Measurements from ENCODE around the gene FAM53B.
A peak's percentile ranks its signal among the peaks of the same experiment; 100 is the strongest.

FAM53B gene

DNA sequence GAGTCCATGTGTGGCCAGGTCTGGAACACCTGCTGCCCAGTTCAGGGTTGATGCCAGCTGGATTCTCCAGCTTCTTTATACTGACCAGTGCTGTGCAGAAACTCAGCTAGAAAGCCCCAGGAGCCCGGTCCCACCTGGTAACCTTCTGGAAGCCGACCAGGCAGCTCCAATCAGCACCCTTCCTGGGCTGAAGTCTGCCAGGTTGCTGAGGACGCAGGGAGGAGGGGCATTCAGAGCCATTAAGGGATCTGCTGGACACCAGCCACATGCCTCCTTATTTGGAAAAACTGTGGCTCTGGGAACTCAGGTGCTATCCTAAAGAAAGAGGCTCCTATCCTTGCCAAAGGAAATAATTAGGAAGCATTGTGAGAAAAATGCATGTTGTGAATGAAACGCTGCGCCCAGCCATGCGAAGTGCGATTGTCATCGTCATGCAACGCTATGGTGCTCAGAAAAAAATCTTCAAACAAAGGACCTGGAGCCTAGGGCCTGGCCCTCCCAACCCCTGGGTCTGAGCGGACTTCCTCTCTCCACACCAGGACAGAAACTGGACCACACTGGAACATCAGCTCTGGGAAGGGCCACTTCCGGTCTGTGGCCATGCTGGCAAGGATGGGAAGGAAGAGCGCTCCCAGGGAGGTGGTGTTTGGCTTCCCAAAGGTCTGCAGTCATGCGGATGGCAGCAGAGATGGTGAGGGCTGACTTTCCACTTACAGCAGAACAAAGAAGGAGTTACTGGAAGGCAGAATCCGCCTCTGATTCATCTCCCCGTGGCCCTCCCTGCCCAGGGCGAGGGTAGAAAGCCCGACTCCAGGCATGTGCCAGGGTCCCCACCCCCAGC is 90.1 kb downstream of the FAM53B start:
- no peaks in the 10 kb centered on the region for H3K9me3 ChIP-seq (ENCODE audit: control insufficient read depth, low read length)
- no peak overlapping the region for H3K4me2 ChIP-seq (ENCODE audit: low read length, poor library complexity, severe bottlenecking)
- 96% methylated on average over 14 of the region's 17 CpGs for WGBS
- no peak overlapping the region for H2AK5ac ChIP-seq (ENCODE audit: low read length, severe bottlenecking)
- H2BK5ac ChIP-seq (ENCODE audit: low read depth, low read length, poor library complexity, severe bottlenecking) = no peak overlapping the region
- no peak overlapping the region for H2BK12ac ChIP-seq (ENCODE audit: low read length in 2 of 2)
- H3K4ac ChIP-seq (ENCODE audit: low read depth in 1 of 2, low read length in 2 of 2) = no peak overlapping the region
- no peak for DNase-seq
- no peak overlapping the region for H3K9ac ChIP-seq (ENCODE audit: low read length)
- H3K4me3 ChIP-seq (ENCODE audit: insufficient read depth in 1 of 2, low read depth in 1 of 2, low read length in 2 of 2) = no peak overlapping the region
- no peak overlapping the region for H3K27ac ChIP-seq (ENCODE audit: low read length, poor library complexity, severe bottlenecking)
- H3K79me1 ChIP-seq (replicated peaks; ENCODE audit: low read length, poor library complexity, severe bottlenecking) = peaks cover 48% of the 10 kb centered on the region
- no peaks in the 10 kb centered on the region for H3K27me3 ChIP-seq (ENCODE audit: control insufficient read depth in 1 of 2, insufficient read depth in 1 of 2, low read length in 2 of 2)
- peaks cover 16% of the 10 kb centered on the region for H3K4me1 ChIP-seq (ENCODE audit: control insufficient read depth, insufficient read depth, low read depth, low read length)
- H3K18ac ChIP-seq (ENCODE audit: low read depth in 1 of 2, low read length in 2 of 2) = no peak overlapping the region
- H3K36me3 ChIP-seq (ENCODE audit: control insufficient read depth in 1 of 2, insufficient read depth in 2 of 2, low read depth in 1 of 2, low read length in 2 of 2) = peaks cover 4 to 24% of the 10 kb centered on the region in 2 experiments
- H4K8ac ChIP-seq (ENCODE audit: low read length) = no peak overlapping the region
- H4K91ac ChIP-seq (ENCODE audit: low read length) = no peak overlapping the region
- no peak overlapping the region for H2AFZ ChIP-seq (ENCODE audit: low read depth, low read length)
- H2BK120ac ChIP-seq (ENCODE audit: low read depth, low read length) = no peak overlapping the region
- H2BK15ac ChIP-seq (ENCODE audit: low read depth, poor library complexity, severe bottlenecking) = no peak overlapping the region
- H3K23ac ChIP-seq (ENCODE audit: low read length in 2 of 2) = no peak overlapping the region
- H3K14ac ChIP-seq (ENCODE audit: low read length in 2 of 2) = no peak overlapping the region

DNA sequence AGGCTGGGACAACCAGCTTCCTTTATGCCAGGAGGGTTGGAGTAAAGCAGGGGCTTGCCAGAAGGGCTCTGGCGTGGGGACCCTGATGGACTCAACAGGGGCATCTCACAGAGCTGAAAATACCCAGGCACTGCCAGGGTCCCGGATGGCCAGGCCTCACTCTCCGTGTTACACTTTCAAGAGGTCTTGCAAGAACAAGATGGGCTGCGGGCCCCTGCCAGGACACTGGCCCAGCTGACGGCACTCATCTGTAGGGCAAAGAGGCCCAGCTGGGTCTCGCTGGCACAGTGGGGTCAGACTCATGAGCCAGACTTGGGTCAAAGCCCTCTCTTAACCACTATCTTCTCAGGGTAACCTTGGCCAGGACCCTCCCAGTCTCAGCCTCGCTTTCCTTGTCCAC is 90.9 kb downstream of the FAM53B start:
- no peak overlapping the region for H4K91ac ChIP-seq (ENCODE audit: low read length)
- no peaks in the 10 kb centered on the region for H3K27me3 ChIP-seq (ENCODE audit: control insufficient read depth in 1 of 2, insufficient read depth in 1 of 2, low read length in 2 of 2)
- no peak overlapping the region for H3K18ac ChIP-seq (ENCODE audit: low read depth in 1 of 2, low read length in 2 of 2)
- DNase-seq = no peak
- H3K4me1 ChIP-seq (ENCODE audit: control insufficient read depth, insufficient read depth, low read depth, low read length) = peaks cover 23% of the 10 kb centered on the region
- H3K36me3 ChIP-seq (ENCODE audit: control insufficient read depth in 1 of 2, insufficient read depth in 2 of 2, low read depth in 1 of 2, low read length in 2 of 2) = peaks cover 4 to 24% of the 10 kb centered on the region in 2 experiments
- H3K9ac ChIP-seq (ENCODE audit: low read length) = no peak overlapping the region
- 85% methylated on average over 7 of the region's 7 CpGs for WGBS
- H2BK12ac ChIP-seq (ENCODE audit: low read length in 2 of 2) = no peak overlapping the region
- H3K79me1 ChIP-seq (replicated peaks; ENCODE audit: low read length, poor library complexity, severe bottlenecking) = peaks cover 46% of the 10 kb centered on the region
- H2AK5ac ChIP-seq (ENCODE audit: low read length, severe bottlenecking) = no peak overlapping the region
- H3K4me3 ChIP-seq (ENCODE audit: insufficient read depth in 1 of 2, low read depth in 1 of 2, low read length in 2 of 2) = no peak overlapping the region
- no peak overlapping the region for H3K27ac ChIP-seq (ENCODE audit: low read length, poor library complexity, severe bottlenecking)
- no peak overlapping the region for H4K8ac ChIP-seq (ENCODE audit: low read length)
- no peak overlapping the region for H3K4me2 ChIP-seq (ENCODE audit: low read length, poor library complexity, severe bottlenecking)
- H2AFZ ChIP-seq (ENCODE audit: low read depth, low read length) = no peak overlapping the region
- no peak overlapping the region for H2BK120ac ChIP-seq (ENCODE audit: low read depth, low read length)
- no peak overlapping the region for H3K14ac ChIP-seq (ENCODE audit: low read length in 2 of 2)
- no peak overlapping the region for H3K4ac ChIP-seq (ENCODE audit: low read depth in 1 of 2, low read length in 2 of 2)
- H3K23ac ChIP-seq (ENCODE audit: low read length in 2 of 2) = no peak overlapping the region
- H3K9me3 ChIP-seq (ENCODE audit: control insufficient read depth, low read length) = no peaks in the 10 kb centered on the region
- H2BK15ac ChIP-seq (ENCODE audit: low read depth, poor library complexity, severe bottlenecking) = no peak overlapping the region
- H2BK5ac ChIP-seq (ENCODE audit: low read depth, low read length, poor library complexity, severe bottlenecking) = no peak overlapping the region

DNA sequence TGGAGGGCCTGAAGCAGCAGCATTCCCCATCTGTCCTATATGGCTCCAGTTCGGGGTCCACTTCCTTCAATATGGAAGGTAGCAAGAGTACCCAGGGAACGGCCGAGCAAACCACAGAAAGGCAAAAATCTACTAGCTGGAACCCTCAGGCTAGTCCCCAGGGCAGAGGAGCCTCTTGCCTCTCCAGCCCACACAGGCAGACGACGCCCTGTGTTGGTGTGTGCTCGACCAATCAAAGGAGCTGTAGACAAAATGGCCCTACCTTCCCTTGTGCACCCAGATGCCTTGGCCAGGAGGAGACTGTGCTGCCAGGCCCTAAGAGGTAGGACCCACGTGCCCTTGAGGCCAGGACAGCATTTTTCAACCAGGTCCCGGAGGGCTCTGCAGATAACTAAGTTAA is 91.5 kb downstream of the FAM53B start:
- Histone ChIP-seq H2AK5ac (ENCODE audit: low read length, severe bottlenecking) (no peak overlapping the region), H3K4ac (ENCODE audit: low read depth in 1 of 2, low read length in 2 of 2) (peak overlapping the region in 1 of 2 experiments; percentile 36), H3K79me1 (replicated peaks; ENCODE audit: low read length, poor library complexity, severe bottlenecking) (peaks cover 45% of the 10 kb centered on the region), H3K27ac (ENCODE audit: low read length, poor library complexity, severe bottlenecking) (no peak overlapping the region), H2BK5ac (ENCODE audit: low read depth, low read length, poor library complexity, severe bottlenecking) (no peak overlapping the region), H3K4me3 (ENCODE audit: insufficient read depth in 1 of 2, low read depth in 1 of 2, low read length in 2 of 2) (no peak overlapping the region), H3K18ac (ENCODE audit: low read depth in 1 of 2, low read length in 2 of 2) (no peak overlapping the region), H4K91ac (ENCODE audit: low read length) (no peak overlapping the region), H3K36me3 (ENCODE audit: control insufficient read depth in 1 of 2, insufficient read depth in 2 of 2, low read depth in 1 of 2, low read length in 2 of 2) (peaks cover 4 to 24% of the 10 kb centered on the region in 2 experiments), H2BK15ac (ENCODE audit: low read depth, poor library complexity, severe bottlenecking) (no peak overlapping the region), H3K23ac (ENCODE audit: low read length in 2 of 2) (no peak overlapping the region), H3K4me2 (ENCODE audit: low read length, poor library complexity, severe bottlenecking) (no peak overlapping the region), H2BK120ac (ENCODE audit: low read depth, low read length) (no peak overlapping the region), H3K9me3 (ENCODE audit: control insufficient read depth, low read length) (no peaks in the 10 kb centered on the region), H3K14ac (ENCODE audit: low read length in 2 of 2) (peak overlapping the region in 1 of 2 experiments; percentile 41), H3K9ac (ENCODE audit: low read length) (no peak overlapping the region), H2BK12ac (ENCODE audit: low read length in 2 of 2) (no peak overlapping the region), H3K27me3 (ENCODE audit: control insufficient read depth in 1 of 2, insufficient read depth in 1 of 2, low read length in 2 of 2) (no peaks in the 10 kb centered on the region), H4K8ac (ENCODE audit: low read length) (peak overlapping the region; percentile 42), H2AFZ (ENCODE audit: low read depth, low read length) (no peak overlapping the region), H3K4me1 (ENCODE audit: control insufficient read depth, insufficient read depth, low read depth, low read length) (peaks cover 29% of the 10 kb centered on the region)
- DNase-seq = no peak
- WGBS = 97% methylated on average over 8 of the region's 8 CpGs

DNA sequence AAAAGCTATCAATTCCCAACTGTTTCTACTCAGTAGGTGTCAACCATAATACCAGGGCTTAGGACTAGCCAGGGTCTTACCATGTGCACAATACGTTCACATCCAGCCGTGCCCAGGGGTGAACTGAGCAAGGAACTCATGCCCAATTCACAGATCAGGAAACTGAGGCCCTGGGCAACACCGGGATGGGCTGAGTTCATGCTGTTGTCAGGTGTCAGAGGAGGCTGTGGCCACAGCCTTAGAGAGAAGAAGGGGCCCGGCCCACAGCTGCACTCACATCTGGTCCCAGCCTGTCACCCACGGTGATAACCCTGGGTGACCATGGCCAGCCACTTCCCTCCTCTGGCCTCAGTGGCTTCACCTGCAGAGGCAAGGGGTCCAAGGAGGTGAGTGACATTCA is 92.0 kb downstream of the FAM53B start:
- H3K4me3 ChIP-seq (ENCODE audit: insufficient read depth in 1 of 2, low read depth in 1 of 2, low read length in 2 of 2) = no peak overlapping the region
- H3K36me3 ChIP-seq (ENCODE audit: control insufficient read depth in 1 of 2, insufficient read depth in 2 of 2, low read depth in 1 of 2, low read length in 2 of 2) = peaks cover 4 to 24% of the 10 kb centered on the region in 2 experiments
- no peak overlapping the region for H3K18ac ChIP-seq (ENCODE audit: low read depth in 1 of 2, low read length in 2 of 2)
- peaks cover 33% of the 10 kb centered on the region for H3K4me1 ChIP-seq (ENCODE audit: control insufficient read depth, insufficient read depth, low read depth, low read length)
- no peak for DNase-seq
- no peak overlapping the region for H2BK15ac ChIP-seq (ENCODE audit: low read depth, poor library complexity, severe bottlenecking)
- H3K79me1 ChIP-seq (replicated peaks; ENCODE audit: low read length, poor library complexity, severe bottlenecking) = peaks cover 50% of the 10 kb centered on the region
- no peak overlapping the region for H3K27ac ChIP-seq (ENCODE audit: low read length, poor library complexity, severe bottlenecking)
- no peak overlapping the region for H3K14ac ChIP-seq (ENCODE audit: low read length in 2 of 2)
- no peak overlapping the region for H4K91ac ChIP-seq (ENCODE audit: low read length)
- H4K8ac ChIP-seq (ENCODE audit: low read length) = no peak overlapping the region
- no peak overlapping the region for H3K4me2 ChIP-seq (ENCODE audit: low read length, poor library complexity, severe bottlenecking)
- WGBS = 92% methylated on average over 5 of the region's 5 CpGs
- no peak overlapping the region for H3K4ac ChIP-seq (ENCODE audit: low read depth in 1 of 2, low read length in 2 of 2)
- no peak overlapping the region for H2BK120ac ChIP-seq (ENCODE audit: low read depth, low read length)
- H2BK12ac ChIP-seq (ENCODE audit: low read length in 2 of 2) = no peak overlapping the region
- no peak overlapping the region for H3K23ac ChIP-seq (ENCODE audit: low read length in 2 of 2)
- H2AK5ac ChIP-seq (ENCODE audit: low read length, severe bottlenecking) = no peak overlapping the region
- no peak overlapping the region for H2BK5ac ChIP-seq (ENCODE audit: low read depth, low read length, poor library complexity, severe bottlenecking)
- H2AFZ ChIP-seq (ENCODE audit: low read depth, low read length) = no peak overlapping the region
- no peaks in the 10 kb centered on the region for H3K27me3 ChIP-seq (ENCODE audit: control insufficient read depth in 1 of 2, insufficient read depth in 1 of 2, low read length in 2 of 2)
- H3K9me3 ChIP-seq (ENCODE audit: control insufficient read depth, low read length) = no peaks in the 10 kb centered on the region
- no peak overlapping the region for H3K9ac ChIP-seq (ENCODE audit: low read length)
